H1 (cell line): Measurements from ENCODE around the gene PRR14L. TPM values are rescaled to one million over a fixed set of nuclear protein-coding genes. Genes with fewer than 3 reads are reported as not detected.

Source experiments
- CTCF ChIA-PET: fragments of 300-600 bp; sonication (Branson Sonifier 250); formaldehyde crosslinking; loops from one replicate; lab custom pipeline; 2021; ENCODE audit not compliant: partially characterized antibody; lab: Charles Lee
- POLR2A ChIA-PET: fragments of 300-600 bp; sonication (Branson Sonifier 250); formaldehyde crosslinking; loops from one replicate; lab custom pipeline; 2021; ENCODE audit warnings: inconsistent platforms; ENCODE audit not compliant: partially characterized antibody; lab: Charles Lee
- DNase-seq, 2 experiments: peaks; one replicate each; pipeline versions ENCODE4 v3.0.0 to v3.0.0-alpha.2; 2010 to 2022; ENCODE audit warnings: low spot score in 2 of 2, low read depth in 1 of 2, mixed read lengths in 1 of 2
- FAIRE-seq: peaks from 2 replicates; lab custom pipeline; 2011; peaks lifted over from hg19 to GRCh38; lab: Jason Lieb, UNC
- H2AFZ ChIP-seq: 2 replicates; pipeline ENCODE4 v1.8.1; 2012; ENCODE audit warnings: low read length, inconsistent platforms
- H2AK5ac ChIP-seq: 2 replicates; pipeline ENCODE4 v1.6.1; 2013; ENCODE audit warnings: low read depth, low read length
- H2BK120ac ChIP-seq: replicated peaks from 2 replicates; pipeline ENCODE3; 2013; ENCODE audit warnings: low read depth, low read length, inconsistent platforms
- H2BK12ac ChIP-seq: 2 replicates; pipeline ENCODE4 v1.6.1; 2013; ENCODE audit warnings: low read depth, low read length
- H2BK15ac ChIP-seq: 2 replicates; pipeline ENCODE4 v1.6.1; 2013; ENCODE audit warnings: low read length
- H2BK20ac ChIP-seq: 2 replicates; pipeline ENCODE4 v1.6.1; 2013; ENCODE audit warnings: low read length
- H2BK5ac ChIP-seq: 2 replicates; pipeline ENCODE4 v1.6.1; 2013; ENCODE audit warnings: low read depth, low read length
- H3K14ac ChIP-seq: 2 replicates; pipeline ENCODE4 v1.6.1; 2013; ENCODE audit warnings: inconsistent platforms; ENCODE audit not compliant: insufficient read length
- H3K18ac ChIP-seq: 2 replicates; pipeline ENCODE4 v1.6.1; 2013; ENCODE audit warnings: low read length; ENCODE audit errors: extremely low read depth
- H3K23ac ChIP-seq: 2 replicates; pipeline ENCODE4 v1.6.1; 2013; ENCODE audit warnings: inconsistent platforms; ENCODE audit not compliant: insufficient read length
- H3K23me2 ChIP-seq: 2 replicates; pipeline ENCODE4 v1.6.1; 2013; ENCODE audit warnings: low read depth, low read length
- H3K27ac ChIP-seq: 2 replicates; pipeline ENCODE4 v1.6.1; 2011; ENCODE audit warnings: low read depth, low read length, inconsistent platforms
- H3K27me3 ChIP-seq, 4 experiments: replicated peaks in 1 of 4; 1 replicate in 1 of 4; 2 replicates in 3 of 4; pipeline versions ENCODE4 v1.6.1 to v1.8.1; 2011 to 2013; ENCODE audit warnings: low read length in 3 of 4, mild to moderate bottlenecking in 3 of 4, inconsistent platforms in 2 of 4, mixed read lengths in 2 of 4, moderate library complexity in 1 of 4; ENCODE audit not compliant: control insufficient read depth in 3 of 4, insufficient read depth in 3 of 4; ENCODE audit errors: extremely low read depth in 1 of 4
- H3K36me3 ChIP-seq, 4 experiments: 2 replicates each; pipeline versions ENCODE4 v1.6.1 to v1.8.1; 2011 to 2013; ENCODE audit warnings: mild to moderate bottlenecking in 4 of 4, low read length in 3 of 4, moderate library complexity in 2 of 4, control low read depth in 1 of 4, inconsistent platforms in 1 of 4; ENCODE audit not compliant: insufficient read depth in 4 of 4, control insufficient read depth in 2 of 4
- H3K4ac ChIP-seq: replicated peaks from 2 replicates; pipeline ENCODE3; 2013; ENCODE audit warnings: low read length, low read depth, mixed read lengths, inconsistent platforms; ENCODE audit not compliant: insufficient read length
- H3K4me1 ChIP-seq, 4 experiments: replicated peaks in 1 of 4; 1 replicate in 1 of 4; 2 replicates in 3 of 4; pipeline versions ENCODE4 v1.6.1 to v1.8.1; 2011 to 2013; ENCODE audit warnings: low read length in 3 of 4, inconsistent platforms in 2 of 4, mixed read lengths in 1 of 4; ENCODE audit not compliant: insufficient read depth in 4 of 4, control insufficient read depth in 3 of 4
- H3K4me2 ChIP-seq, 2 experiments: 2 replicates each; pipeline versions ENCODE4 v1.6.1 to v1.8.1; 2011 to 2013; ENCODE audit warnings: low read depth in 2 of 2, low read length in 2 of 2, control low read depth in 1 of 2, inconsistent platforms in 1 of 2, mild to moderate bottlenecking in 1 of 2; ENCODE audit not compliant: insufficient read depth in 1 of 2
- H3K4me3 ChIP-seq, 4 experiments: fragments of 200-600, 300-600 bp in 1 of 4; sonication (generic), shearing (Covaris generic), sonication (Bioruptor Twin) in 1 of 4; 2 replicates each; pipeline versions ENCODE4 v1.5.1 to v1.8.1; 2011 to 2016; ENCODE audit warnings: low read length in 4 of 4, low read depth in 3 of 4, control low read depth in 2 of 4, inconsistent platforms in 2 of 4, mild to moderate bottlenecking in 2 of 4, mixed read lengths in 1 of 4, moderate library complexity in 1 of 4; ENCODE audit not compliant: insufficient read depth in 2 of 4; ENCODE audit errors: extremely low read depth in 1 of 4
- H3K56ac ChIP-seq: replicated peaks from 2 replicates; pipeline ENCODE3; 2013; ENCODE audit warnings: low read depth, mild to moderate bottlenecking, mixed read lengths, low read length, inconsistent platforms; ENCODE audit not compliant: insufficient read length
- H3K79me1 ChIP-seq: 2 replicates; pipeline ENCODE4 v1.6.1; 2013; ENCODE audit warnings: low read depth, low read length, control low read depth
- H3K79me2 ChIP-seq, 2 experiments: 2 replicates each; pipeline versions ENCODE4 v1.6.1 to v1.8.1; 2012 to 2013; ENCODE audit warnings: low read length in 2 of 2, mild to moderate bottlenecking in 2 of 2, inconsistent platforms in 1 of 2; ENCODE audit not compliant: insufficient read depth in 2 of 2, control insufficient read depth in 1 of 2
- H3K9ac ChIP-seq, 4 experiments: replicated peaks in 1 of 4; 1 replicate in 1 of 4; 2 replicates in 3 of 4; pipeline versions ENCODE4 v1.6.1 to v1.8.1; 2011 to 2013; ENCODE audit warnings: low read depth in 3 of 4, low read length in 3 of 4, control low read depth in 2 of 4, mild to moderate bottlenecking in 2 of 4, moderate library complexity in 2 of 4, inconsistent platforms in 1 of 4; ENCODE audit errors: extremely low read depth in 1 of 4
- H3K9me3 ChIP-seq, 2 experiments: 2 replicates each; pipeline versions ENCODE4 v1.6.1 to v1.8.1; 2012 to 2013; ENCODE audit warnings: mild to moderate bottlenecking in 2 of 2, moderate library complexity in 2 of 2, control low read depth in 1 of 2, inconsistent platforms in 1 of 2, low read depth in 1 of 2, low read length in 1 of 2, mixed read lengths in 1 of 2; ENCODE audit not compliant: insufficient read depth in 2 of 2
- H4K20me1 ChIP-seq, 2 experiments: replicated peaks in 1 of 2; 2 replicates each; pipeline versions ENCODE3 to v1.8.1; 2011 to 2013; ENCODE audit warnings: inconsistent platforms in 2 of 2, low read length in 2 of 2, mild to moderate bottlenecking in 1 of 2; ENCODE audit not compliant: insufficient read depth in 2 of 2, control insufficient read depth in 1 of 2
- H4K5ac ChIP-seq: 2 replicates; pipeline ENCODE4 v1.6.1; 2013; ENCODE audit warnings: low read length, low read depth, mixed read lengths, inconsistent platforms; ENCODE audit not compliant: insufficient read length
- H4K8ac ChIP-seq: 2 replicates; pipeline ENCODE4 v1.8.0; 2013; ENCODE audit warnings: mild to moderate bottlenecking, moderate library complexity, low read length, inconsistent platforms; ENCODE audit not compliant: insufficient read depth; ENCODE audit errors: extremely low read depth
- H4K91ac ChIP-seq: replicated peaks from 2 replicates; pipeline ENCODE3; 2013; ENCODE audit warnings: low read length, mixed read lengths, inconsistent platforms; ENCODE audit not compliant: insufficient read length
- BACH1 ChIP-seq: IDR thresholded peaks from 2 replicates; pipeline ENCODE4 v1.6.1; 2012; ENCODE audit warnings: low read length, improper control_type of control experiment
- CBX8 ChIP-seq: fragments of 300-800, 300-1000 bp; sonication (generic); IDR thresholded peaks from 2 replicates; pipeline ENCODE4 v1.7.1; 2016; ENCODE audit warnings: low read depth, low read length, borderline replicate concordance
- CHD1 ChIP-seq: IDR thresholded peaks from 2 replicates; pipeline ENCODE4 v1.6.1; 2012; ENCODE audit warnings: low read depth, low read length, improper control_type of control experiment
- CHD2 ChIP-seq: IDR thresholded peaks from 2 replicates; pipeline ENCODE4 v1.6.1; 2012; ENCODE audit warnings: low read length, improper control_type of control experiment
- CTBP2 ChIP-seq: IDR thresholded peaks from 2 replicates; pipeline ENCODE4 v1.7.0; 2011; ENCODE audit warnings: borderline replicate concordance, mild to moderate bottlenecking, moderate library complexity, mixed read lengths, low read length; ENCODE audit not compliant: insufficient read depth, insufficient read length
- EGR1 ChIP-seq: IDR thresholded peaks from 2 replicates; pipeline ENCODE4 v1.6.1; 2011; ENCODE audit warnings: low read depth, low read length, borderline replicate concordance
- HDAC6 ChIP-seq: IDR thresholded peaks from one replicate; pipeline ENCODE4 v1.7.1; 2012; ENCODE audit warnings: low read depth, mild to moderate bottlenecking, inconsistent platforms, low read length, moderate library complexity
- JUND ChIP-seq: IDR thresholded peaks from 2 replicates; pipeline ENCODE4 v1.6.1; 2011; ENCODE audit warnings: mild to moderate bottlenecking, improper control_type of control experiment, low read length
- NRF1 ChIP-seq: IDR thresholded peaks from 2 replicates; pipeline ENCODE4 v1.6.1; 2011; ENCODE audit warnings: mild to moderate bottlenecking, low read depth, low read length, improper control_type of control experiment
- POLR2AphosphoS5 ChIP-seq: IDR thresholded peaks from 2 replicates; pipeline ENCODE4 v1.6.1; 2011; ENCODE audit warnings: low read depth, low read length
- RXRA ChIP-seq: IDR thresholded peaks from 2 replicates; pipeline ENCODE4 v1.6.1; 2011; ENCODE audit warnings: low read depth, mild to moderate bottlenecking, low read length, moderate library complexity; ENCODE audit not compliant: insufficient read depth
- SIX5 ChIP-seq: IDR thresholded peaks from 2 replicates; pipeline ENCODE4 v1.6.1; 2011; ENCODE audit warnings: mild to moderate bottlenecking, low read depth, low read length
- TAF1 ChIP-seq: IDR thresholded peaks from 2 replicates; pipeline ENCODE4 v1.6.1; 2011; ENCODE audit warnings: mild to moderate bottlenecking, low read depth, low read length
- YY1 ChIP-seq: IDR thresholded peaks from 2 replicates; pipeline ENCODE4 v1.6.1; 2011; ENCODE audit warnings: low read depth, mild to moderate bottlenecking, low read length
- WGBS, 2 experiments: shearing (Covaris generic) in 1 of 2; methylation state at CpG; one replicate each; pipeline versions ENCODE4 v1.1.6 to v1.1.7; 2013 to 2015; ENCODE audit warnings: low lambda C conversion rate in 2 of 2, mixed read lengths in 2 of 2, inconsistent platforms in 1 of 2, low coverage in 1 of 2, missing lambda C conversion rate in 1 of 2; ENCODE audit not compliant: insufficient replicate concordance in 2 of 2, insufficient coverage in 1 of 2, insufficient read length in 1 of 2; ENCODE audit errors: extremely low coverage in 1 of 2, missing lambda C conversion rate in 1 of 2; 5-methylcytosine and 5-hydroxymethylcytosine counted together
- polyA plus RNA-seq, 7 experiments: library from polyadenylated mRNA; depleted of rRNA in 3 of 7; stranded (reverse) in 5 of 7; unstranded in 2 of 7; fragments of >200 nt in 5 of 7; fragments of 200-250 nt in 2 of 7; gene quantifications; 1 replicate in 5 of 7; 2 replicates in 1 of 7; 4 replicates in 1 of 7; pipeline versions ENCODE4 v1.2.1 to v1.2.3, GENCODE V29; 2011 to 2013; ENCODE audit warnings: missing spikeins in 2 of 7, mixed read lengths in 2 of 7
- total RNA-seq: library from RNA; stranded (reverse); fragmentation: NEBNext Ultra II Directional; extraction: Animal tissue kit (Norgen Biotek cat#: 25700); gene quantifications from 2 replicates; pipeline ENCODE4 v1.2.1, GENCODE V29; 2021
- TF ChIP-seq, protein P1 (sequence below): IDR thresholded peaks from 2 replicates; pipeline ENCODE4 v1.6.1; 2012; ENCODE audit warnings: inconsistent platforms

Gene PRR14L
- total and polyA plus RNA-seq, 2 of the 8 experiments (the other 6 are each of a cell fraction or from before 2014, with no cell fraction given): 26.5 to 98.6 TPM

DNA sequence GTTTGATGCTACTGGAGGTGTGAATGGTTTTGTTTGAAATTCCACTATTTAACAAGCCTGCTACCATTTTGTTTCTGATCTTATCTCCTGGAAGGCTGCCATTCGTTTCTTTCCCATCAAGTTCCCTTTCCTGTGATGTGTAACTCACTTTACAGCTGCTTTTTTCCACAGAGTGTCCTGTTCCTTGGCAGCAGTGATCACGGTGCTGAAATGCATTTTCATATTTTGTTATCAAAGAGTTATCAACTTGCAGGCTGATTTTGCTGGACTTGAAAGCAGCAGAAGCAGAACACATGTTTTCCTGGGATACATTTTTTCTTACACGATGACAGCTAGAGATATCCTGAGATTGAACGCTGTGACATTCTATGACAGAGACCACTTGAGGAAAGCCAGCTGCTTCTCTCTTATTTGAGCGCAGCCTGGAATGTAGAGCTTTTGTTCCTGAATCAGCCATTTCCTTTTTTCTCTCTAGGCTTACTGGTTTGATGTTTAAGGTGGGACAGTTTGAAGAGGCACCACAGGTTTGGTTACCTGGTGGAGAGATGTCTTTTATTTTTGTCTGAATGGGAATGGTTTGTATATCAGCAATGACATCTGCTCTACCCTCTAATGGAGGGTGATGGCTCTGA is 34.7 kb downstream of the PRR14L start:
- CTCF ChIA-PET: no interaction called here
- peaks cover 41 to 80% (median 66%) of the 10 kb centered on the region in 4 experiments for H3K36me3 ChIP-seq
- 91% methylated on average over 5 of the region's 5 CpGs; no CpG with 5 or more reads in 1 of the 2 experiments for WGBS, 2 experiments
- TF ChIP-seq, protein P1, sequence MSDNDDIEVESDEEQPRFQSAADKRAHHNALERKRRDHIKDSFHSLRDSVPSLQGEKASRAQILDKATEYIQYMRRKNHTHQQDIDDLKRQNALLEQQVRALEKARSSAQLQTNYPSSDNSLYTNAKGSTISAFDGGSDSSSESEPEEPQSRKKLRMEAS: no peak
- no peak for TF ChIP-seq CTBP2
- no peak for TF ChIP-seq SIX5
- no peak for TF ChIP-seq NRF1
- TF ChIP-seq CBX8: no peak
- TF ChIP-seq TAF1: no peak
- TF ChIP-seq BACH1: no peak
- TF ChIP-seq POLR2AphosphoS5: no peak
- no peak for TF ChIP-seq EGR1
- no peak for TF ChIP-seq YY1
- TF ChIP-seq CHD1: no peak
- TF ChIP-seq RXRA: no peak
- TF ChIP-seq HDAC6: no peak
- TF ChIP-seq CHD2: no peak
- TF ChIP-seq JUND: no peak

More for the DNA sequence above, 34.7 kb downstream of the PRR14L start:
- no peaks in the 10 kb centered on the region for H3K9me3 ChIP-seq
- H4K91ac ChIP-seq: no peak overlapping the region
- no peak for DNase-seq
- no peak overlapping the region for H3K14ac ChIP-seq
- H2BK12ac ChIP-seq: no peak overlapping the region
- H2AFZ ChIP-seq: no peak overlapping the region
- H3K56ac ChIP-seq: no peak overlapping the region
- no peak overlapping the region for H3K18ac ChIP-seq
- H2BK15ac ChIP-seq: no peak overlapping the region
- no peak overlapping the region for H3K23ac ChIP-seq
- H3K79me1 ChIP-seq: 0 out of 2 replicates have a peak, but pooled peaks cover 4% of the 10 kb centered on the region
- no peak overlapping the region for H3K4me3 ChIP-seq
- no peaks in the 10 kb centered on the region for H3K23me2 ChIP-seq
- POLR2A ChIA-PET: no interaction called here
- no peak overlapping the region for H2AK5ac ChIP-seq
- H4K8ac ChIP-seq: no peak overlapping the region
- H3K79me2 ChIP-seq: peaks cover 0 to 6% of the 10 kb centered on the region in 2 experiments; a peak in 1 of 4 replicates
- H3K4ac ChIP-seq: no peak overlapping the region
- H2BK120ac ChIP-seq: no peak overlapping the region
- peaks cover 4 to 6% of the 10 kb centered on the region in 2 experiments for H4K20me1 ChIP-seq
- H3K27me3 ChIP-seq: no peaks in the 10 kb centered on the region
- H2BK20ac ChIP-seq: no peak overlapping the region
- H3K4me2 ChIP-seq: no peak overlapping the region
- no peak for FAIRE-seq
- no peak overlapping the region for H3K27ac ChIP-seq
- no peak overlapping the region for H4K5ac ChIP-seq
- no peak overlapping the region for H3K9ac ChIP-seq
- no peaks in the 10 kb centered on the region for H3K4me1 ChIP-seq
- H2BK5ac ChIP-seq: no peak overlapping the region
